HG02798 (cell line): ENCODE data around the gene SLC34A3.

ENCODE experiments used
- ATAC-seq: cut with Tn5 transposase; IDR thresholded peaks from one replicate; pipeline ENCODE4 v1.9.1; 2021; ENCODE audit warnings: mild to moderate bottlenecking; ENCODE audit not compliant: unreplicated experiment, poor library complexity

SLC34A3 gene

GRCh38 chr9:137194909-137195308 is 35.8 kb upstream of the SLC34A3 start:
- ATAC-seq: no peak

GRCh38 chr9:137195525-137196220 is 35.0 kb upstream of the SLC34A3 start:
- ATAC-seq: no peak

- ATAC-seq: no peak
Observed at GRCh38 chr9:137198051-137198901, 32.4 kb upstream of the SLC34A3 start.

GRCh38 chr9:137198902-137199283 is 31.8 kb upstream of the SLC34A3 start:
- no peak for ATAC-seq

- no peak for ATAC-seq
Observed at GRCh38 chr9:137199411-137200121, 31.1 kb upstream of the SLC34A3 start.

GRCh38 chr9:137200311-137201204 is 30.1 kb upstream of the SLC34A3 start, which contains the start of gene TPRN:
TSS of gene TPRN (minus strand) at chr9:137200741. CDS start at chr9:137200711, 30 bp downstream.
- peak; percentile 90 for ATAC-seq

GRCh38 chr9:137201205-137201868 is 29.4 kb upstream of the SLC34A3 start:
- ATAC-seq: no peak

GRCh38 chr9:137202966-137203365 is 27.7 kb upstream of the SLC34A3 start:
- ATAC-seq: no peak

GRCh38 chr9:137204731-137205125 is 26.0 kb upstream of the SLC34A3 start:
- ATAC-seq: no peak

GRCh38 chr9:137205126-137206069 is 25.3 kb upstream of the SLC34A3 start, which contains the start of the genes NDOR1 and TMEM203:
TSS of gene NDOR1 (plus strand) at chr9:137205700. CDS start at chr9:137205778, 78 bp downstream.
TSS of gene TMEM203 (minus strand) at chr9:137205648. CDS start at chr9:137205414, 234 bp downstream.
- ATAC-seq: peak; percentile 59

- no peak for ATAC-seq
Observed at GRCh38 chr9:137206602-137207001, 24.1 kb upstream of the SLC34A3 start.

GRCh38 chr9:137211532-137211931 is 19.2 kb upstream of the SLC34A3 start:
- no peak for ATAC-seq

GRCh38 chr9:137212520-137212919 is 18.2 kb upstream of the SLC34A3 start:
- ATAC-seq: no peak

- no peak for ATAC-seq
Observed at GRCh38 chr9:137213160-137214060, 17.3 kb upstream of the SLC34A3 start.

GRCh38 chr9:137214620-137215019 is 16.1 kb upstream of the SLC34A3 start:
- ATAC-seq: no peak

GRCh38 chr9:137215196-137215986 is 15.3 kb upstream of the SLC34A3 start:
- ATAC-seq: no peak
